NOMO-1 treated with DMSO at 0.1 percent for 48 hours (cell line): ENCODE measurements around the gene RBM33.

Experiments used
- DNase-seq: peaks from one replicate; lab custom pipeline; 2025; ENCODE audit not compliant: unreplicated experiment; lab: John Stamatoyannopoulos, UW

The RBM33 gene

DNA sequence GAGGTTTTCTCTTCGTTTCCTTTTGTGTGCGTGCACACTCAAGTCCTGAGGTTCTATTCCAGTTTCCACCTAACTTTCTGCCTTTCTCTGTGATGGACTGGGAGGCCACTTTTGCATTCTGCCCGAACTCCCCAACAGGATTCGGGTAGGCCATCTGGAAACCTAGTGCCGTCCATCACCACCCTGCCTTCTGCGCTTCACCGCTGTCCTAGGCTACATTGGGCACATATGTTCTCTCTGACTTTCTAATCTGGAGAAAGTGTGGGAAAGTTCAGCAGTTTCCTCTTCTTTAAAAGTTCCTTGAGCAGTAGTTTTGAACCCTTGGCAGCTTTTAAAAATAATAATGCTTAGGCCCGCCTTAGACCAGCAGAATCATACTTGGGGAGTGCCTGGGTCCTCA, 121.0 kb downstream of the RBM33 start:
- DNase-seq, result no peak

DNA sequence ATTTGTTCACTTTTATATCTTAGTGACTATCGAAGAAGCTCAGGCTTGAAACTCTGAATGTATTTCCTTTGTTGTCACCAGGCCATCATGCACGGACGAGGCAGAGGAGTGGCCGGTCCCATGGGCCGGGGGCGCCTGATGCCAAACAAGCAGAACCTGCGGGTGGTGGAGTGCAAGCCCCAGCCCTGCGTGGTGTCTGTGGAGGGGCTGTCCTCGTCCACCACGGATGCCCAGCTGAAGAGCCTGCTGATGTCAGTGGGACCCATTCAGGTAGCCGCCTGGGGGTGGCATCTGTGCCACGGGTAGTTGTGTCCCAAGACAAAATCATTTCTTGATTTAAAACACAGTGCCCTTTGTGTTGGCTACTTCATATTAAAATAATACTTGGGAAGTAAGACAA, 121.9 kb downstream of the RBM33 start:
- DNase-seq, result no peak

DNA sequence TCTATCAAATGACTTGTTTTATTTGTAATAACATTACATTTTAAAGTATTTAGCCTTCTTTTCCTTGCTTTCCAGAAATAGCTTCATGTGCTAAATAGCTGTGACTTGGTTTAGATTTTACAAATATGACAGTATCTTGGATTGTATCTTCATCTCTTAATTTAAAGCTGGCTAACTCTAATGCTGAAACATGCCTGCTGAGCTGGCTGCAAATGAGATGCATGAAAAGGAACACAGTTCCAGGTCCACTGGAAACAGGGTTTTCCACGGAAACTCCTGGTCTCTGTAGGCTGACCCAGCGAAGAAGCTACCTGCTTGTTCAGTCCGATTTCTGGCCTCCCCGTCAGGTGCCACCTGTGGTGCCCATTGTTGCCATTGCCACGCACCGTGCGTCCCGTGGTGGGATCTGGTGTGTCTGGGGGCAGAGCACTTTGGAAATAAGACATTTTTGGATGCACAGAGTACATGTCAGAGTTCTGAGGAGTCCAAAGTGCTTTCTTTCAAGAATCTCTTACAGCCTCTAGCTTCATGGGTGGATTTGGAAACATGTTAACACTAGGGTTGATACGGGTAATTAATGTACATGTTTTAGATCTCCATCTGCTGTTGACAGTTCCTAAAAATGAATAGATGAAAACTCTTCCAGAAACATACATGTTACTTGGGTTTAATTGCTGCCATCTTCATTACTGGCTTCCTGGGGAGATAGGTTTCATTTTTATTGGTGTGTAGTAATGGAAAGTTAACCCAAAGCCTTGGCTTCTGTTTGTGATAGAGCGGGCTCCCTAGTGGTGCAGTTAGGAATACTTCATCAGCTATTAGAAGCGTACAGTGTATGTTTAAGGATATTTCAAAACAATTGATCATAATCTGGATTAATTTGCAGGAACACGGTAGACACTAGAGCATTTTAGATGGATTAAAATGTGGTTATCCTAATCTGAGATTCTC, 122.8 kb downstream of the RBM33 start:
- no peak for DNase-seq

DNA sequence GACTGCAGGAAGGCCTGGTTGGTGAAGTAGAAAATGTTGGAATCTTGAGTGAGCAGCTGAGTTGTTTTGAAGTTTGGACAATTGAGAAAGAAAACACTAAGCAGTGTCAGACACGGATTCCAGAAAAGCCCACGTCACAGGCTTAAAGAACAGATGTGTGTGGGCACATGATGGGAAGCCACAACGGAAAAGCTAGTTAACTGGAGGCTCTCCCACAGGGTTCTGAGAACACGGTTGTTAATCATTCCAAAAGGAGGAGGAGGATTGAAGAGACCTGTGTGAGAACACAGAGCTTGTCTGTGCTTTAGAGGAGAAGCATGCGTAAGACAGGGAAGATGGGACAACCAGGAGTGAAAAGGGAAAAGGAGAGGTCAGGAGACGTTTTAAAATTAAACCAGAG, 125.2 kb downstream of the RBM33 start:
- DNase-seq, result no peak

DNA sequence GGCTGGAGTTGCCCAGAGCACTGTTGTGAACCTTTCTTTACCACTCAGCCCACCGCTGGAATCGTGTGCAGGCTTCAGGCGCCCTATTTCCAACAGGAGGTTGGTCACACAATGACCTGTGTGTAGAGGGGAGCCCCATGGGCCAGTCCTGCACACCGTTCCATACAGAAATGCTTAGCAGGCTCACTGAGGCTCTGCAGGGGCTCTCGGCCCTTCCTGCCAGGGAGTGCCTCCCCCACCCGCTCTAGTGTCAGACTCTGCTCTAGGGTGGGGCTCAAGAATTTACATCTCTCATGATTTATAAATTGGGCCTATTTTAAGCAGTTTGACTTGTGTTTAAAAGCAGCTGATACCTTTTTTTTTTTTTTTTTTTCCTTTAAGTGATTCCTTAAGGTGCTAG, 125.8 kb downstream of the RBM33 start:
- no peak for DNase-seq

DNA sequence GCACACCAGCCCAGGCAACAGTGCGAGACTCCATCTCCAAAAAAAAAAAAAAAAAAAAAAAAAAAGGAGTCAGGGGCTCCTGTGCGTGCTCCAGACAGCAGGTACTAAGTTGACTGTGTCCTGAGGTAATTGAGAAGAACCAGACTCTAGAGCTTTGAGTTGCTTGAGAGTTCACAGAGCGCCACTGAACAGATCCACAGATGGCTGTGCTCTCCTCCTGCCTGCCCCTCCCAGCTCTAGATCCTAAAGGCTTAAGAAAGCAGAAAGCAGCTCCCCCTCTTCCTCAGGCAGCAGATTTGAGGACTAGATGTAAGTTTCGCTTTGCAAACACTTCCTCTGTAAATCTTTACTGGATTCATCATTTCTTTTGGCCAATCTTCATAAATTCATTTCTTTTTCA, 129.1 kb downstream of the RBM33 start:
- no peak for DNase-seq

DNA sequence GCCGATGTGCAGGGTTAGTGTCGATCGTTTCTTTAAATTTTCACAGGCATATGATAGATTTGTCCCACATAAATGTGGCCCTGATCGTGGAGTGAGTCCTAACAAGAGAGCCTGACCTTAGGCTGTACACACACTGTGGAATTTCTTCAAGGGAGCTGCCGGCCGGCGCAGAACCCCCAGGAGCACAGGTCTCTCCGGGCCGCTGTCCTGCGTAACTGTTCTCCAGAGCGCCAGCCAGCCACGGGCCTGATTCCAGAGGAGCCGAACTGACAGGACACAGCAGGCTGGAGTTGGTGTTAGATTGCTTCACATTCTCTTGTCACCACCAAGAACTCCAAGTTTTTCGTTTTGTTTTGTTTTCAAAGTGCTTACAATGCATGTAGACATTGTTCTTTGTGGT, 130.5 kb downstream of the RBM33 start:
- DNase-seq, result no peak

DNA sequence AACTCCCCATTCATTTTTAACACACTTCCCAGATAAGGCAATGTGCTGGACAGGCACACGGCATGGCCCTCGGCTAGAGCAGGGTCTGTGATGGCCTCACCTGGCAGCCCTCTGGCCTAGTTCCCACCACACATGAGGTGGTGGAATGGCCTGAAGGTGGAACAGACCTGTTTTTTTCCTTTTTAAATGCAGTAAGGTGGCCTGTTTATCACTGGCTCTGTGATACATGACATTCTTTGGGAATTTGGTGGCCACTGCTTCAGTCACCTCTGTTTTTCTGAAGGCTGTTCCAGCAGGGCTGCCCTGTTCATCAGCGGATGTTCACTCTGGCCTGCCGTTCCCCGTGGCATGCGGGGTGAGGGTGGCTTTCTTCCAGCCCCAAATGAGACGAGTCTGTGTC, 131.2 kb downstream of the RBM33 start:
- no peak for DNase-seq

DNA sequence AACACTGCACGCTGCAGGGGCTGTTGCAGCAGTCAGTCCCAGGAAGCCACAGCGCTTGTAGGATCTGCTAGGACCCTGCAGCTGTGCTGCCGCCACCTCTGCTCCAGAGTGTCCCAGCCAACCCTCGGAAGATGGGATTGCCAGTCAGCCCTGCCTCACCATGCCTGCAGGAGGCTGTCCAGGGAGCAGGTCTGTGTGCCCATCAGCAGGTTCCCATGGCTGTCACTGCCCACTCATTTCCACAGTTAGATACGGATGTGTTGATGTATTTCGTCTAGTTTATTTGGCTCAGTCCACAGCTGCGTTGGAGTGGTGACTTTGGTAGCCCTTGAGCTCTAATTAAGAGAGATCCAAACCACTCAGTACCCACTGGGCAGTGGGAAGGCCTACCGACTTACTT, 132.1 kb downstream of the RBM33 start:
- no peak for DNase-seq

DNA sequence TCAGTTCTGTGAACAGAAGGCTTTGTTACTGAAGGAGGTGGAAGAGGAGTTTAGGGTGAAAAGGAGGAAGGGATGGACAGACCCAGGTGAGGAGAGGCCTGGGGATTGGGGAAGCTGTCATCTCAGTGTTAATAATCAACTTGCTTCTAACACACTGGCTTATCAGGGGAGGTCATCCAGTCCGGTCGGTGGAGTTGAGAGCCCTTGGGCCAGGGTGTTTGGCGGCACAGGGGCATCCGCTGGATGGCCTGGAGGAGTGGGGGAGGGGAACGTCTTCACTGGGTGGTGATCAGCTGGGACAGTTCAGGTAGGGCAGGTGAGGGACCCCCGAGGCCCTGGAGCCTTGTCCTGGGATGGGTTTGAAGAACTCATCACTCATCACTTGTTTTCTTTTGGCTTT, 133.9 kb downstream of the RBM33 start:
- DNase-seq, result no peak

DNA sequence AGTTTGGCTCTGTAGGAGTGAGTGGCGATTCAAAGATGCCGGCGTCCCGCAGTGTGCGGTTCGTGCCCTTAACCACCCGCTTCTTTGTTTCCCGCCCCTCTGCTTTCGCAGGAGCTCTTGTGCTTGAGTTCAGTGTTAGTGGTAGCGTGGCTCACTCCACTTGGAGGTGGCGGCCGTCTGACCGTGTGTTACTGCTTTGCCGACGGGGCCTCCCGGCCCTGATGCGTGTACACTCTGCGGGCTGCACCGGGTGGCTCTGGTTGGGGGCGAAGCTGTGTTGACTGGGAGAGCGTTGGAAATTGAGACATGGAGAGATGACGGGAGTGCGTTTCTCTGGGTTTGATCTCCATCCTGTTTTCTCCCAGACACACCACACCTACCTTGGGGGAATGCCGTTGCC, 136.4 kb downstream of the RBM33 start:
- no peak for DNase-seq

DNA sequence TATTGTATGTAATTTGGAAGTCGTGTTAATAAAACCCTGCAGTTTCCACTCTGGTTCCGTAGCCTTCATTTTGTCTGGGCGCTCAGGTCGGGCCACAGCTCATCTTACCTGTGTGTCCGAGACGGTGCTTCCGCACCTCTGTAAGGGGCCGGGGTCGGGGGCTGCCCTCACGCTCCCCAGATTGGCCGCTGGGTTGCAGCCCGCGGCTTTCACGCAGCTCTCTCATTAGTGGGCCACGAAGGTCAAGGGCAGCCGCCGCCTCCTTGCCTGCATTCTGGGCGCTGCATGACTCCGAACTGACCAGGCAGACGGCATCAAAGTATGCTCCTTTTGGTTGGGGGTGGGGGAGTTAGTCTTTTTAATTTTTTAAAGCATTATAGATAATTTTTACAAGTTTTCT, 137.0 kb downstream of the RBM33 start:
- DNase-seq, result no peak

DNA sequence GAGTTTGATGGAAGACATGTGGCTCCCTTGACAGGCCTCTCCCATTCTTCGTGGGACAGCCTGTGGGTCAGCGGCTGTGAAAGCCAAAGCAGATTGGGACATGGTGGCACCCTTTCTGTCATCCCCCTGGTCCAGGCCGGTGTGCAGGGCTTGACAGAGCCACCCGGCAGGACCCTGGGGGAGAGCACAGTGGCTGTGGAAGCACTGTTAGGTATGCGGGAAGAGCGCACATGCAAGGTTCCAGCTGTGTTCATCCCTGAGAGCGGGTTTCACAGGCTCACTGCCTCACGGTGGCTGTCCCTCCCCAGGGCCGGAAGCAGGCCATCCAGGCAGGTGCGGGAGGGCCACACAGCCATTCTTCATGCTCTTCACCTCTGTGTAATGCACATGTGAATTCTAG, 138.0 kb downstream of the RBM33 start:
- DNase-seq, result no peak

DNA sequence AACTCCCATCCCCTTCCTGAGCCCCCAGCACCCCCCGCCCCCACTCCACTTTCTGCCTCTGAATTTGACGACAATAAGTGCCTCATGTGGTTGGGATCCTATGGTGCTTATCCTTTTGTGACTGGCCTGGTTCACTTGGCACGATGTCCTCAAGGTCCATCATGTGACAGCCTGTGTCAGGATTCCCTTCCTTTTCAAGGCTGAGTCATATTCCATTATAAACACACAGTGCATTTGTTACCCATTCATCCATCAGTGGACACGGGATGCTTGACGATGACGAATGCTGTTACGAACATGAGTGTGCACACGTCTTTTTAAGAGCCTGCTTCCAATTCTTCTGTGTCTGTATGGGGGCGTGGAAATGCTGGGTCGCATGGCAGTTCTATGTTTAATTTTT, 141.1 kb downstream of the RBM33 start:
- DNase-seq, result no peak

DNA sequence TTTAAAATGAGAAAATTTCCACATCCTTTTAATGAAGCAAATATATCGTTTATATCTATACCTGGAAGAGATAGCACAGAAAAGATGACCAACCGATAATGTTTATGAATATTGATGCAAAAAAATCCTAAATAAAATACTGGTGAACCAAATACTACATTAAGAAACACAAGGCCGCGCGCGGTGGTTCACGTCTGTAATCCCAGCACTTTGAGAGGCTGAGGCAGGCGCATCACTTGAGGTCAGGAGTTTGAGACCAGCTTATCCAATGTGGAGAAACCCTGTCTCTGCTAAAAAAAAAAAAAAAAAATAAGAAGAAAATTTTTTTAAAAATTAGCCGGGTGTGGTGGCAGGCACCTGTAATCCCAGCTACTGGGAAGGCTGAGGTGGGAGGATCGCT, 142.0 kb downstream of the RBM33 start:
- no peak for DNase-seq

DNA sequence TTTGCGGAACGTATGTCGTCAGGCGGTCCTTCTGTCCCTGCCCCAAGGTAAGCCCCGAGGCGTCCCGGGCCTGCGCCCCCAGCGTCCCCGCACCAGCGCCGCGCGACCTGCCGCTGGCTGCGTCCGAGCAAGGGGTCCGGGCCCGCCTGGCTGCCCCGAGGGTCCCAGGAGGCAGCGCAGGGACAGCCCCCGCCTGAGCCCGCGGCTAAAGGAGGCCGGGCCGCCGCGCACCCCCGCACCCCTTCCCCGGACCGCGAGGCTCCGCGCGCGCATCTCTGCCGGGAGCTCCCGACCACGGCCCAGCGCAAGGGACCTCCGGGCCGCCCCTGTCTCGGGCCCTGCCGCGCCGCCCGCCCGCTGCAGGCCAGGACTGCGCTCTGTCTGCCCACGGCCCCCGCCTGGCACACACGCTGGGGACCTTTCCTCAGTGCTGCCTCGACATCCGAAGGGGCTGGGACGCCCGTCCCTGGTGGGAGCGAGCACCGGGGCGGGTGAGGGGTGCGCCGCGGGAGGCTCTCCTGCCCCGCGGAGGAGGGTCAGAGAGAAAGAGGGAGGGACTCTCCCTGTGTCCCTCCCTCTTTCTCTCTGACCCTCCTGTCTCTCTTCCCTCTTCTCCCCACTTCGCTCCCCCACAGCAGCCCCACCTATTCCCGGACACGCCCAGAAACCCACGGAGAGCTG, 142.8 kb downstream of the RBM33 start:
- no peak for DNase-seq

DNA sequence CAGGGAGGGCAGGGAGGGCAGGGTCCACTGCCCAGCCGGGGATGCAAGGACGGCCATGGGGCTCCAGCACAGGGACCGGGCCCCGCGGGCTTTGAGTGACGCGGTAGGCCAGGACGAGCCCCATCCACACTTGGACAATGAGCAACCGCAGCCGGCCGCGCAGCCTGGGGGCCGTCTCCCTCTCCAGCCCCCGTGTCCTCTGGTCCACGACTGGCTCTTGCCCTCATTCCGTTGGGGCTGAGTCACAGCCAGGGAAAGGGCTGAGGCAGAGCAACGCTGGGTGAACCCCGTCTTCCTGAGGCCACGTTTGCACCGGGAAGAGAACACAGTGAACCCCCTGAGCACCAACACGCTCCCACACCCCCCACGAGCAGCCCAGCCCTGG, 144.1 kb downstream of the RBM33 start:
- DNase-seq, result no peak

DNA sequence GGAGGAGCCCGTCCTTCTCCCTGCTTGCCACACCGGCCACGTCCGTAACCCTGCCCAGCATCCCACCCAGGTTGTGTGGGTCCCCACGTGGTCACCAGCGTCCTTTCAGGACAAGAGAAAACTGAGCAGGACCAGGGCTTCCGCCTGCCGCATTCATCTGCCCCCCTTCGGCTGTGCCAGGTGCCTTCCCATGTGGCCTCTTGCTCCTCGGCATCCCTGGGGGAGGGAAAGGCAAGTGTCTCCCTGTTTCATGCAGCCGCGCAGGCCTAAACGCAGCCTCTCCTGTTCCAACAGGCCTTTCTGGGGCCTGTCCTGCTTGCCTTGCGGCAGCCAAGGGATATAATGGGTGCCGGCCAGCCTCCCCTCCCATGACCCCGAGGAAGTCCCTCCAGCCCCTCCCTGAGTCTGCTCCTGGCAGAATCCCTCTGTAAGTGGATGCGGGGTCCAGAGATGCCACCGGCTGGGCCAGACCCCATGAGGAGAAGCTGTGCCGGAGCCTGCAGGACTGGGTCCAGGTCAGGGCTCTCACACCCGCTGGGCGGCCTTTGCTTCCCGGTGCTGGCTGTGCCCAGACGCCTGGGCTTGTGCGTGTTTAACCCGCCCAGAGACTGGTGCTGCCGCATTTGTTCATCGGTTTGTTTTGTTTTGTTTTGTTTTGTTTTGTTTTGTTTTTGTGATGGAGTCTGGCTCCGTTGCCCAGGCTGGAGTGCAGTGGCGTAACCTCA, 144.7 kb downstream of the RBM33 start:
- DNase-seq, result no peak

DNA sequence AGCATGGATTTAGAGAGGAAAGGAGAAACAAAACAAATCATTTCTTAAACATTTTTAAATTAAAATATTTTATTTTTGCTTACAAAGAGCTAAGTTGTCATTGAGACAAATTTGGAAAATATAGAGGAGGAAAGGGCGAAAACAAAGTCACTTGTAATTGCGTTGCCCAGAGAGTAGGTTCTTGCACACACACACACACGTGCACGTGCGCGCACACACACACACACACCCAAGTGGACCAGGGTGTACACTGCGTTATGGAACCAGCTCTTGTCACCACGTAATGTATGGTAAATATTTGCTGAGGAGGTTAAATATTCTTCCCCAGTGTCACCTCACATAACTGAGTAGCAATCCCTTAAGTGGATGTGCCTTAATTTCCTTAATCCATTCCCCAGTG, 146.2 kb downstream of the RBM33 start:
- no peak for DNase-seq

DNA sequence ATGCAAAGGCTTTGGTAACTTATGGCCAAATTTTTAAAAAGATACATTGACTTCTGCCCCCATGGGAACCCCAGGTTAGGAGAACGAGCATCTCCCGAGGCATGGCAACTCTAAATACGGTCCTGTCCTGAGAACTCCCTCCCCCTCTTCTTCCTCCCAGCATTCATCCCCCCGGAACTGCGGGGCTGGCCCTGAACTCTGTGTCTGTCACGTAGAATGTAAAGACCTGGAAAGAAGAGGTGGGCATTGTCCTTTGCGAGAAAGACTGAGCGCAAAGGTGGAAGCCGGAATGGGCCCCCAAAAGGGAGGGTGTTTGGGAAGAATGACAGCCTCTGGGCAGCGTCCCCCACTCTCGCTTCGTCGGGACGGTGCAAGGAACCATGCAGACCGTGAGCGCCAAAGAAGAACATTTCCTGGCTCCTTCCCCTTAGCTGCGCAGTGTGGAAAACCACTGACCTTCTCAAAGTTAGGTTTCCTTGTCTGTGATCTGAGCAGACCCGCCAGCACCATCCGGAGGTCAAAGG, 146.8 kb downstream of the RBM33 start:
- DNase-seq, result no peak

DNA sequence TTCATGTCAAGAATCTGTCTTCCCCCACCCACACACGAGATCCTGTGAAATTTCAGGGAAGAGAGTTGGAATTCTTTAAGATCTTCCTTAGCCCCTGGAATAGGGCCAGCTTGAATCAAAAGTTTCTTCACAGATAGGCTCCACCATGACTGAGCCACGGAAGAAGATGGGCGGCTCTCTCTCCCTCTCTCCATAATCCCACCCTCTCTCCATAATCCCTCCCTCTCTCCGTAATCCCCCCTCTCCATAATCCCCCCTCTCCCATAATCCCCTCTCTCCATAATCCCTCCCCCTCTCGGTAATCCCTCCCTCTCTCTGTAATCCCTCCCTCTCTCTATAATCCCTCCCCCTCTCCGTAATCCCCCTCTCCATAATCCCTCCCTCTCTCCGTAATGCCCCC, 147.4 kb downstream of the RBM33 start:
- no peak for DNase-seq
